ENCODE results near the gene CAPG.

GRCh38 chr2:85431570-85432205 is 21.5 kb upstream of the CAPG start:
- TF ChIP-seq CTCF (IDR thresholded peaks at IDR 0.05) = no peak
- no peak for TF ChIP-seq POLR2A (IDR thresholded peaks at IDR 0.05)
